HFF-Myc (cell line): ENCODE data around the gene DHTKD1.

ENCODE experiments used
- DNase-seq: peaks from one replicate; pipeline ENCODE4 v3.0.0-alpha.2; 2011; ENCODE audit warnings: low read depth; ENCODE audit errors: extremely low read depth
- H3K4me3 ChIP-seq: replicated peaks from 2 replicates; pipeline ENCODE4 v1.5.1; 2011; ENCODE audit warnings: low read depth, mild to moderate bottlenecking, control low read depth, low read length
- TF ChIP-seq, protein P1 (sequence below): IDR thresholded peaks from 2 replicates; pipeline ENCODE4 v1.5.1; 2012; ENCODE audit warnings: mild to moderate bottlenecking, low read depth, low read length, control low read depth; ENCODE audit errors: missing control alignments

Gene DHTKD1

GRCh38 chr10:12068449-12069269 is at the start of gene DHTKD1:
TSS of gene DHTKD1 (plus strand) at chr10:12068954. CDS start at chr10:12069034, 80 bp downstream.
- peak within 1 kb of the TSS; percentile 64 for H3K4me3 ChIP-seq
- TF ChIP-seq, protein P1, sequence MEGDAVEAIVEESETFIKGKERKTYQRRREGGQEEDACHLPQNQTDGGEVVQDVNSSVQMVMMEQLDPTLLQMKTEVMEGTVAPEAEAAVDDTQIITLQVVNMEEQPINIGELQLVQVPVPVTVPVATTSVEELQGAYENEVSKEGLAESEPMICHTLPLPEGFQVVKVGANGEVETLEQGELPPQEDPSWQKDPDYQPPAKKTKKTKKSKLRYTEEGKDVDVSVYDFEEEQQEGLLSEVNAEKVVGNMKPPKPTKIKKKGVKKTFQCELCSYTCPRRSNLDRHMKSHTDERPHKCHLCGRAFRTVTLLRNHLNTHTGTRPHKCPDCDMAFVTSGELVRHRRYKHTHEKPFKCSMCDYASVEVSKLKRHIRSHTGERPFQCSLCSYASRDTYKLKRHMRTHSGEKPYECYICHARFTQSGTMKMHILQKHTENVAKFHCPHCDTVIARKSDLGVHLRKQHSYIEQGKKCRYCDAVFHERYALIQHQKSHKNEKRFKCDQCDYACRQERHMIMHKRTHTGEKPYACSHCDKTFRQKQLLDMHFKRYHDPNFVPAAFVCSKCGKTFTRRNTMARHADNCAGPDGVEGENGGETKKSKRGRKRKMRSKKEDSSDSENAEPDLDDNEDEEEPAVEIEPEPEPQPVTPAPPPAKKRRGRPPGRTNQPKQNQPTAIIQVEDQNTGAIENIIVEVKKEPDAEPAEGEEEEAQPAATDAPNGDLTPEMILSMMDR = peak; percentile 24
- peak; percentile 89 for DNase-seq

- TF ChIP-seq, protein P1 = no peak
- H3K4me3 ChIP-seq = no peak overlapping the region
- DNase-seq = no peak
These were observed 49.3 kb upstream of the DHTKD1 start for GRCh38 chr10:12019283-12019971.

- no peak overlapping the region for H3K4me3 ChIP-seq
- TF ChIP-seq, protein P1 = no peak
- no peak for DNase-seq
These were observed 48.2 kb upstream of the DHTKD1 start for GRCh38 chr10:12020574-12020973.

DNA sequence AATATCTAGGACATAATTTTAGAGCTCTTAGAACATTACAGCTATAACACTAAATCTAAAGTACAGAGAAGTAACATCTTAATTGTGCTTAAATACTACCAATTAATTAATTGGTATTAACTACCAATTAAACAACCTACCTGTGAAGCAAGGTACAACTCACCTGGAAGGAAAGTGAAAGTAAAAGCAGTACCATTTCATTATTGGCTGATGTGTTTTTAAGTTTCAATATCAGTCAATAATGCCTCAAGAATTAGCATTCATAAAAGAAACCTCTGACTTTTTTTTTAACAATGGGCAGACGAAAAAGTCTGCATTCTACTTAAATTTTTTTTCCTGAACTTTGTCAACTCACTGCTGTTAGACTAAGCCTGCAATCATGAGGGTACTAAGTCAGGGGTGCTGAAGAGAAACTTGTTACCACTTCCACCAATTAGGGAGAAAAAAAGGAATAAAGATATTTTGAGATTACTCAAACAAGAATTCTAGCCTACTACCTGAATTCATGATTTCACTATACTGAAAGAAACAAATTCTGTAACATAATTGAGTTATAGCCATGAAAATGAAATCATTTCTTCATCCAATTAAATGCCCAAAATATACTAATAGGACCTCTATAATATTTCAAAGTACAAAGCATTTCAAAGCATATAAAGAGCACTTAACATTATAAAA is 46.0 kb upstream of the DHTKD1 start:
- TF ChIP-seq, protein P1 = no peak

GRCh38 chr10:12025591-12025990 is 43.2 kb upstream of the DHTKD1 start:
- TF ChIP-seq, protein P1 = no peak
- no peak for DNase-seq
- no peak overlapping the region for H3K4me3 ChIP-seq

More for the DNA sequence above, 46.0 kb upstream of the DHTKD1 start:
- H3K4me3 ChIP-seq = no peak overlapping the region
- DNase-seq = no peak

- no peak for DNase-seq
- no peak overlapping the region for H3K4me3 ChIP-seq
- TF ChIP-seq, protein P1 = no peak
These were observed 41.2 kb upstream of the DHTKD1 start for GRCh38 chr10:12027539-12027938.
